Measurements from ENCODE around the gene AZU1. TPM values are rescaled to one million over a fixed set of nuclear protein-coding genes. Genes with fewer than 3 reads are reported as not detected.

Gene AZU1
- total RNA-seq, 1 donor: not detected

- no peak for TF ChIP-seq CTCF (IDR thresholded peaks at IDR 0.05; ENCODE audit: insufficient read depth, low read length)
- DNase-seq (ENCODE audit: low read depth): no peak
Measured at GRCh38 chr19:784541-784940, 43.1 kb upstream of the AZU1 start.

GRCh38 chr19:787536-787935 lies 40.1 kb upstream of the AZU1 start:
- no peak for TF ChIP-seq CTCF (IDR thresholded peaks at IDR 0.05; ENCODE audit: insufficient read depth, low read length)
- H3K4me3 ChIP-seq (ENCODE audit: low read depth, low read length): no peak overlapping the region
- no peak for DNase-seq (ENCODE audit: low read depth)

More at GRCh38 chr19:784541-784940, 43.1 kb upstream of the AZU1 start:
- no peak overlapping the region for H3K4me3 ChIP-seq (ENCODE audit: low read depth, low read length)

GRCh38 chr19:788686-788982 lies 39.0 kb upstream of the AZU1 start:
- no peak for DNase-seq (ENCODE audit: low read depth)
- no peak overlapping the region for H3K4me3 ChIP-seq (ENCODE audit: low read depth, low read length)
- TF ChIP-seq CTCF (IDR thresholded peaks at IDR 0.05; ENCODE audit: insufficient read depth, low read length): no peak

- H3K4me3 ChIP-seq (ENCODE audit: low read depth, low read length): no peak overlapping the region
- DNase-seq (ENCODE audit: low read depth): no peak
- TF ChIP-seq CTCF (IDR thresholded peaks at IDR 0.05; ENCODE audit: insufficient read depth, low read length): no peak
Measured at GRCh38 chr19:788983-789700, 38.5 kb upstream of the AZU1 start.

GRCh38 chr19:789701-790060 lies 38.0 kb upstream of the AZU1 start:
- no peak for TF ChIP-seq CTCF (IDR thresholded peaks at IDR 0.05; ENCODE audit: insufficient read depth, low read length)
- DNase-seq (ENCODE audit: low read depth): no peak
- no peak overlapping the region for H3K4me3 ChIP-seq (ENCODE audit: low read depth, low read length)

GRCh38 chr19:791007-791566 lies 36.5 kb upstream of the AZU1 start:
- no peak overlapping the region for H3K4me3 ChIP-seq (ENCODE audit: low read depth, low read length)
- no peak for DNase-seq (ENCODE audit: low read depth)
- no peak for TF ChIP-seq CTCF (IDR thresholded peaks at IDR 0.05; ENCODE audit: insufficient read depth, low read length)

Data from fibroblast of the aortic adventitia (primary cell).